ENCODE results near the gene CERK. TPM values are rescaled to one million over a fixed set of nuclear protein-coding genes. Genes with fewer than 3 reads are reported as not detected.

CERK gene
- total RNA-seq, 2 donors from 2014 or later = 54.9 to 57.6 TPM

DNA sequence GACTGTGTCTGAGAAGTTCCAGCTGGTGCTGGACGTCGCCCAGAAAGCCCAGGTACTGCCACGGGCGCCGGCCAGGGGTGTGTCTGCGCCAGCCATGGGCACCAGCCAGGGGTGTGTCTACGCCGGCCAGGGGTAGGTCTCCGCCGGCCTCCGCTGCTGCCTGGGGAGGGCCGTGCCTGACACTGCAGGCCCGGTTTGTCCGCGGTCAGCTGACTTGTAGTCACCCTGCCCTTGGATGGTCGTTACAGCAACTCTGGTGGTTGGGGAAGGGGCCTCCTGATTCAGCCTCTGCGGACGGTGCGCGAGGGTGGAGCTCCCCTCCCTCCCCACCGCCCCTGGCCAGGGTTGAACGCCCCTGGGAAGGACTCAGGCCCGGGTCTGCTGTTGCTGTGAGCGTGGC, 69.9 kb downstream of the CERK start:
- WGBS, 2 experiments (ENCODE audit: insufficient coverage in 1 of 2, insufficient read length in 1 of 2) = 93 to 95% methylated on average over 8 to 24 of the region's 24 CpGs

GRCh38 chr22:46667245-46667623, 70.8 kb downstream of the CERK start:
- Histone ChIP-seq H3K9me3 (ENCODE audit: control insufficient read depth, low read length) (no peaks in the 10 kb centered on the region), H3K36me3 (ENCODE audit: control insufficient read depth, insufficient read depth, low read length) (no peaks in the 10 kb centered on the region), H3K4me1 (ENCODE audit: control insufficient read depth, insufficient read depth, low read length) (no peaks in the 10 kb centered on the region), H3K27ac (ENCODE audit: low read depth, low read length) (no peak overlapping the region), H3K27me3 (ENCODE audit: control insufficient read depth, insufficient read depth, low read length, poor library complexity, severe bottlenecking) (no peaks in the 10 kb centered on the region), H3K9ac (ENCODE audit: extremely low read depth, low read length, poor library complexity, severe bottlenecking) (no peak overlapping the region), H3K4me3 (ENCODE audit: low read length) (no peak overlapping the region)
- no peak for DNase-seq
- no peaks in the 10 kb centered on the region for H3K9me3 Mint-ChIP-seq
- no peak overlapping the region for H3K27ac Mint-ChIP-seq
- peaks cover 8% of the 10 kb centered on the region for H3K36me3 Mint-ChIP-seq (ENCODE audit: low read depth)
- WGBS, 2 experiments (ENCODE audit: insufficient coverage in 1 of 2, insufficient read length in 1 of 2) = 93% methylated on average over 5 to 10 of the region's 10 CpGs
- H3K4me1 Mint-ChIP-seq = peaks cover 5% of the 10 kb centered on the region
- no peaks in the 10 kb centered on the region for H3K27me3 Mint-ChIP-seq (ENCODE audit: insufficient read depth)
- no peak overlapping the region for H3K4me3 Mint-ChIP-seq
- TF ChIP-seq, protein P1, sequence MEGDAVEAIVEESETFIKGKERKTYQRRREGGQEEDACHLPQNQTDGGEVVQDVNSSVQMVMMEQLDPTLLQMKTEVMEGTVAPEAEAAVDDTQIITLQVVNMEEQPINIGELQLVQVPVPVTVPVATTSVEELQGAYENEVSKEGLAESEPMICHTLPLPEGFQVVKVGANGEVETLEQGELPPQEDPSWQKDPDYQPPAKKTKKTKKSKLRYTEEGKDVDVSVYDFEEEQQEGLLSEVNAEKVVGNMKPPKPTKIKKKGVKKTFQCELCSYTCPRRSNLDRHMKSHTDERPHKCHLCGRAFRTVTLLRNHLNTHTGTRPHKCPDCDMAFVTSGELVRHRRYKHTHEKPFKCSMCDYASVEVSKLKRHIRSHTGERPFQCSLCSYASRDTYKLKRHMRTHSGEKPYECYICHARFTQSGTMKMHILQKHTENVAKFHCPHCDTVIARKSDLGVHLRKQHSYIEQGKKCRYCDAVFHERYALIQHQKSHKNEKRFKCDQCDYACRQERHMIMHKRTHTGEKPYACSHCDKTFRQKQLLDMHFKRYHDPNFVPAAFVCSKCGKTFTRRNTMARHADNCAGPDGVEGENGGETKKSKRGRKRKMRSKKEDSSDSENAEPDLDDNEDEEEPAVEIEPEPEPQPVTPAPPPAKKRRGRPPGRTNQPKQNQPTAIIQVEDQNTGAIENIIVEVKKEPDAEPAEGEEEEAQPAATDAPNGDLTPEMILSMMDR (conservative IDR thresholded peaks at IDR 0.05) = no peak

More for the DNA sequence above, 69.9 kb downstream of the CERK start:
- no peak overlapping the region for H3K27ac Mint-ChIP-seq
- TF ChIP-seq, protein P1 (conservative IDR thresholded peaks at IDR 0.05) = no peak
- H3K4me3 ChIP-seq (ENCODE audit: low read length) = no peak overlapping the region
- no peak for DNase-seq
- no peaks in the 10 kb centered on the region for H3K36me3 ChIP-seq (ENCODE audit: control insufficient read depth, insufficient read depth, low read length)
- H3K9ac ChIP-seq (ENCODE audit: extremely low read depth, low read length, poor library complexity, severe bottlenecking) = no peak overlapping the region
- no peak overlapping the region for H3K4me3 Mint-ChIP-seq
- no peaks in the 10 kb centered on the region for H3K9me3 Mint-ChIP-seq
- peaks cover 8% of the 10 kb centered on the region for H3K36me3 Mint-ChIP-seq (ENCODE audit: low read depth)
- no peaks in the 10 kb centered on the region for H3K27me3 ChIP-seq (ENCODE audit: control insufficient read depth, insufficient read depth, low read length, poor library complexity, severe bottlenecking)
- H3K4me1 ChIP-seq (ENCODE audit: control insufficient read depth, insufficient read depth, low read length) = no peaks in the 10 kb centered on the region
- H3K27me3 Mint-ChIP-seq (ENCODE audit: insufficient read depth) = no peaks in the 10 kb centered on the region
- H3K4me1 Mint-ChIP-seq = no peaks in the 10 kb centered on the region
- no peaks in the 10 kb centered on the region for H3K9me3 ChIP-seq (ENCODE audit: control insufficient read depth, low read length)
- no peak overlapping the region for H3K27ac ChIP-seq (ENCODE audit: low read depth, low read length)

GRCh38 chr22:46666577-46667244, 71.3 kb downstream of the CERK start:
- Histone ChIP-seq H3K4me3 (ENCODE audit: low read length) (no peak overlapping the region), H3K27ac (ENCODE audit: low read depth, low read length) (no peak overlapping the region), H3K9ac (ENCODE audit: extremely low read depth, low read length, poor library complexity, severe bottlenecking) (no peak overlapping the region), H3K4me1 (ENCODE audit: control insufficient read depth, insufficient read depth, low read length) (no peaks in the 10 kb centered on the region), H3K36me3 (ENCODE audit: control insufficient read depth, insufficient read depth, low read length) (no peaks in the 10 kb centered on the region), H3K9me3 (ENCODE audit: control insufficient read depth, low read length) (no peaks in the 10 kb centered on the region), H3K27me3 (ENCODE audit: control insufficient read depth, insufficient read depth, low read length, poor library complexity, severe bottlenecking) (no peaks in the 10 kb centered on the region)
- WGBS, 2 experiments (ENCODE audit: insufficient coverage in 1 of 2, insufficient read length in 1 of 2) = 92 to 95% methylated on average over 6 to 17 of the region's 17 CpGs
- H3K27ac Mint-ChIP-seq = no peak overlapping the region
- H3K36me3 Mint-ChIP-seq (ENCODE audit: low read depth) = peaks cover 8% of the 10 kb centered on the region
- H3K9me3 Mint-ChIP-seq = no peaks in the 10 kb centered on the region
- no peak for DNase-seq
- H3K27me3 Mint-ChIP-seq (ENCODE audit: insufficient read depth) = no peaks in the 10 kb centered on the region
- H3K4me1 Mint-ChIP-seq = peaks cover 5% of the 10 kb centered on the region
- H3K4me3 Mint-ChIP-seq = no peak overlapping the region
- TF ChIP-seq, protein P1 (conservative IDR thresholded peaks at IDR 0.05) = no peak

Data from endodermal cell (in vitro differentiated cells).